Liver (tissue), 9 donors: ENCODE data around the gene SMYD5. TPM values are rescaled to one million over a fixed set of nuclear protein-coding genes. Genes with fewer than 3 reads are reported as not detected.

ENCODE experiments used
- DNase-seq: peaks from one replicate; pipeline ENCODE4 v3.0.0-alpha.2; 2017; ENCODE audit warnings: low spot score
- H3K27ac ChIP-seq, 2 donors: one replicate each; pipeline ENCODE4 v1.7.0; 2013; ENCODE audit warnings: inconsistent platforms in 2 of 2, low read length in 2 of 2, control low read depth in 1 of 2, low read depth in 1 of 2, mild to moderate bottlenecking in 1 of 2
- H3K27me3 ChIP-seq, 4 donors: one replicate each; pipeline versions ENCODE4 v1.6.1 to v1.7.0; 2013; ENCODE audit warnings: low read length in 3 of 4, inconsistent platforms in 1 of 4, mild to moderate bottlenecking in 1 of 4, moderate library complexity in 1 of 4; ENCODE audit not compliant: control insufficient read depth in 4 of 4, insufficient read depth in 4 of 4
- H3K36me3 ChIP-seq, 4 donors: one replicate each; pipeline versions ENCODE4 v1.6.1 to v1.7.0; 2013; ENCODE audit warnings: low read length in 3 of 4, mild to moderate bottlenecking in 3 of 4, low read depth in 1 of 4, moderate library complexity in 1 of 4; ENCODE audit not compliant: control insufficient read depth in 4 of 4, insufficient read depth in 3 of 4
- H3K4me1 ChIP-seq, 4 donors: one replicate each; pipeline versions ENCODE4 v1.6.1 to v1.7.0; 2013; ENCODE audit warnings: low read length in 3 of 4, mild to moderate bottlenecking in 3 of 4, moderate library complexity in 1 of 4; ENCODE audit not compliant: control insufficient read depth in 4 of 4, insufficient read depth in 4 of 4
- H3K4me3 ChIP-seq, 3 donors: one replicate each; pipeline versions ENCODE4 v1.6.1 to v1.7.0; 2013; ENCODE audit warnings: low read length in 3 of 3, control low read depth in 1 of 3, low read depth in 1 of 3, mild to moderate bottlenecking in 1 of 3
- H3K9ac ChIP-seq, 2 donors: one replicate each; pipeline ENCODE4 v1.7.0; 2013; ENCODE audit warnings: low read length in 2 of 2, mild to moderate bottlenecking in 2 of 2, moderate library complexity in 2 of 2, control low read depth in 1 of 2, low read depth in 1 of 2
- H3K9me3 ChIP-seq, 4 donors: one replicate each; pipeline versions ENCODE4 v1.6.1 to v1.7.0; 2013; ENCODE audit warnings: low read length in 3 of 4; ENCODE audit not compliant: control insufficient read depth in 4 of 4
- EGR1 ChIP-seq, 2 donors: IDR thresholded peaks; 2 replicates each; pipeline ENCODE4 v1.6.1; 2016 to 2018; ENCODE audit warnings: antibody characterized with exemption in 2 of 2, low read depth in 2 of 2
- FOXA1 ChIP-seq: IDR thresholded peaks from 2 replicates; pipeline ENCODE4 v1.6.1; 2016; ENCODE audit warnings: antibody characterized with exemption
- FOXA2 ChIP-seq: IDR thresholded peaks from 2 replicates; pipeline ENCODE4 v1.6.1; 2016; ENCODE audit warnings: antibody characterized with exemption
- GABPA ChIP-seq, 2 donors: IDR thresholded peaks in 1 of 2; conservative IDR thresholded peaks in 1 of 2; 2 replicates each; pipeline ENCODE4 v1.6.1; 2016; ENCODE audit warnings: antibody characterized with exemption in 2 of 2, mild to moderate bottlenecking in 1 of 2, moderate library complexity in 1 of 2
- HNF4A ChIP-seq, 2 donors: conservative IDR thresholded peaks; 2 replicates each; pipeline ENCODE4 v1.6.1; 2016; ENCODE audit warnings: antibody characterized with exemption in 2 of 2, mild to moderate bottlenecking in 2 of 2
- HNF4G ChIP-seq: IDR thresholded peaks from 2 replicates; pipeline ENCODE4 v1.6.1; 2016; ENCODE audit warnings: antibody characterized with exemption
- JUND ChIP-seq, 2 donors: IDR thresholded peaks; 2 replicates each; pipeline ENCODE4 v1.6.1; 2016; ENCODE audit warnings: antibody characterized with exemption in 2 of 2
- NR2F2 ChIP-seq: IDR thresholded peaks from 2 replicates; pipeline ENCODE4 v1.6.1; 2016; ENCODE audit warnings: antibody characterized with exemption
- RAD21 ChIP-seq, 2 donors: IDR thresholded peaks; 2 replicates each; pipeline ENCODE4 v1.6.1; 2016; ENCODE audit warnings: antibody characterized with exemption in 2 of 2, mild to moderate bottlenecking in 2 of 2
- RXRA ChIP-seq, 2 donors: IDR thresholded peaks; 2 replicates each; pipeline ENCODE4 v1.6.1; 2017 to 2018; ENCODE audit warnings: antibody characterized with exemption in 2 of 2, mild to moderate bottlenecking in 1 of 2
- SP1 ChIP-seq: IDR thresholded peaks from 2 replicates; pipeline ENCODE4 v1.6.1; 2018; ENCODE audit warnings: antibody characterized with exemption, mild to moderate bottlenecking
- TAF1 ChIP-seq: conservative IDR thresholded peaks from 2 replicates; pipeline ENCODE4 v1.6.1; 2016; ENCODE audit warnings: antibody characterized with exemption, mild to moderate bottlenecking
- YY1 ChIP-seq: IDR thresholded peaks from 2 replicates; pipeline ENCODE4 v1.6.1; 2016; ENCODE audit warnings: antibody characterized with exemption, mild to moderate bottlenecking
- WGBS: extraction: QIAGEN DNeasy Blood & Tissue Kit; methylation state at CpG from one replicate; pipeline ENCODE4 v1.1.7; 2013; 5-methylcytosine and 5-hydroxymethylcytosine counted together
- polyA plus RNA-seq, 2 donors: library from polyadenylated mRNA; stranded (reverse) in 1 of 2; unstranded in 1 of 2; fragments of 200-250 nt in 1 of 2; fragments of >200 nt in 1 of 2; fragmentation: Nextera tagmentation in 1 of 2; extraction: Ambion mirVana in 1 of 2; gene quantifications; one replicate each; pipeline versions ENCODE4 v1.2.1 to v1.2.3, GENCODE V29; 2013 to 2015
- total RNA-seq, 2 donors: library from RNA; depleted of rRNA; stranded (reverse); fragments of >200 nt; gene quantifications; one replicate each; pipeline ENCODE4 v1.2.3, GENCODE V29; 2014
- TF ChIP-seq, protein P1 (sequence below): IDR thresholded peaks from 2 replicates; pipeline ENCODE4 v1.6.1; 2016; ENCODE audit warnings: antibody characterized with exemption
- TF ChIP-seq, protein P2 (sequence below): fragments of 150-350 bp; IDR thresholded peaks from 2 replicates; pipeline ENCODE4 v1.5.1; 2017; ENCODE audit warnings: improper control_type of control experiment, low read depth, low read length; ENCODE audit not compliant: missing input control
- TF ChIP-seq, protein P3 (sequence below): IDR thresholded peaks from 2 replicates; pipeline ENCODE4 v1.6.1; 2016; ENCODE audit warnings: antibody characterized with exemption, mild to moderate bottlenecking
- TF ChIP-seq, protein P4 (sequence below): IDR thresholded peaks from 2 replicates; pipeline ENCODE4 v1.6.1; 2016; ENCODE audit warnings: antibody characterized with exemption
- TF ChIP-seq, protein P5 (sequence below): IDR thresholded peaks from 2 replicates; pipeline ENCODE4 v1.6.1; 2016; ENCODE audit warnings: antibody characterized with exemption
- donor health status: healthy.
- donor health status: healthy.
- donor health status: healthy.
- donor health status: healthy.
- donor health status: healthy.

The SMYD5 gene
- total and polyA plus RNA-seq, 4 donors: 3.9 to 8.8 (median 5.8) TPM

DNA sequence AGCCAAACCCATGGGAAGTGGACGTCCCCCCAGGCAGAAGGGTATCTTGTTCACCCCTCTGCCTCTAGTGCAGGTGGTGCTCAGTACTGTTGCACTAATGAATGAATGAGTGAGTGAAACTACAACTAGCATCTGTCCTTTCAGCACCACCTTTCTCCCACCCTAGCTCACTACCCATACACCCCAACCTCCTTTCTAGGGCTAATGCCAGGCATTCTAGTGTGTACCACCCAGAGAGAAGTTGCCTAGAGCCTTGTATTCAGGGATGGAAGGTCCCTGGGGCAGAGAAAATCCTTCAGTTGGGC lies 42.5 kb downstream of the SMYD5 start:
- no peaks in the 10 kb centered on the region for H3K9me3 ChIP-seq
- no peak overlapping the region for H3K4me3 ChIP-seq
- no peaks in the 10 kb centered on the region for H3K27me3 ChIP-seq
- TF ChIP-seq, protein P1, sequence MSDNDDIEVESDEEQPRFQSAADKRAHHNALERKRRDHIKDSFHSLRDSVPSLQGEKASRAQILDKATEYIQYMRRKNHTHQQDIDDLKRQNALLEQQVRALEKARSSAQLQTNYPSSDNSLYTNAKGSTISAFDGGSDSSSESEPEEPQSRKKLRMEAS: no peak
- TF ChIP-seq NR2F2 (no peak), HNF4G (no peak), YY1 (no peak), GABPA (IDR thresholded peaks at IDR 0.05 in 1 of 2, conservative IDR thresholded peaks at IDR 0.05 in 1 of 2) (no peak), FOXA1 (no peak), HNF4A (conservative IDR thresholded peaks at IDR 0.05) (no peak), TAF1 (no peak), EGR1 (IDR thresholded peaks at IDR 0.05; ENCODE audit: low read depth in 2 of 2) (no peak), SP1 (no peak), FOXA2 (no peak), RXRA (IDR thresholded peaks at IDR 0.05) (no peak), JUND (IDR thresholded peaks at IDR 0.05) (no peak), RAD21 (IDR thresholded peaks at IDR 0.05) (no peak)
- TF ChIP-seq, protein P2, sequence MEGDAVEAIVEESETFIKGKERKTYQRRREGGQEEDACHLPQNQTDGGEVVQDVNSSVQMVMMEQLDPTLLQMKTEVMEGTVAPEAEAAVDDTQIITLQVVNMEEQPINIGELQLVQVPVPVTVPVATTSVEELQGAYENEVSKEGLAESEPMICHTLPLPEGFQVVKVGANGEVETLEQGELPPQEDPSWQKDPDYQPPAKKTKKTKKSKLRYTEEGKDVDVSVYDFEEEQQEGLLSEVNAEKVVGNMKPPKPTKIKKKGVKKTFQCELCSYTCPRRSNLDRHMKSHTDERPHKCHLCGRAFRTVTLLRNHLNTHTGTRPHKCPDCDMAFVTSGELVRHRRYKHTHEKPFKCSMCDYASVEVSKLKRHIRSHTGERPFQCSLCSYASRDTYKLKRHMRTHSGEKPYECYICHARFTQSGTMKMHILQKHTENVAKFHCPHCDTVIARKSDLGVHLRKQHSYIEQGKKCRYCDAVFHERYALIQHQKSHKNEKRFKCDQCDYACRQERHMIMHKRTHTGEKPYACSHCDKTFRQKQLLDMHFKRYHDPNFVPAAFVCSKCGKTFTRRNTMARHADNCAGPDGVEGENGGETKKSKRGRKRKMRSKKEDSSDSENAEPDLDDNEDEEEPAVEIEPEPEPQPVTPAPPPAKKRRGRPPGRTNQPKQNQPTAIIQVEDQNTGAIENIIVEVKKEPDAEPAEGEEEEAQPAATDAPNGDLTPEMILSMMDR: no peak
- TF ChIP-seq, protein P3, sequence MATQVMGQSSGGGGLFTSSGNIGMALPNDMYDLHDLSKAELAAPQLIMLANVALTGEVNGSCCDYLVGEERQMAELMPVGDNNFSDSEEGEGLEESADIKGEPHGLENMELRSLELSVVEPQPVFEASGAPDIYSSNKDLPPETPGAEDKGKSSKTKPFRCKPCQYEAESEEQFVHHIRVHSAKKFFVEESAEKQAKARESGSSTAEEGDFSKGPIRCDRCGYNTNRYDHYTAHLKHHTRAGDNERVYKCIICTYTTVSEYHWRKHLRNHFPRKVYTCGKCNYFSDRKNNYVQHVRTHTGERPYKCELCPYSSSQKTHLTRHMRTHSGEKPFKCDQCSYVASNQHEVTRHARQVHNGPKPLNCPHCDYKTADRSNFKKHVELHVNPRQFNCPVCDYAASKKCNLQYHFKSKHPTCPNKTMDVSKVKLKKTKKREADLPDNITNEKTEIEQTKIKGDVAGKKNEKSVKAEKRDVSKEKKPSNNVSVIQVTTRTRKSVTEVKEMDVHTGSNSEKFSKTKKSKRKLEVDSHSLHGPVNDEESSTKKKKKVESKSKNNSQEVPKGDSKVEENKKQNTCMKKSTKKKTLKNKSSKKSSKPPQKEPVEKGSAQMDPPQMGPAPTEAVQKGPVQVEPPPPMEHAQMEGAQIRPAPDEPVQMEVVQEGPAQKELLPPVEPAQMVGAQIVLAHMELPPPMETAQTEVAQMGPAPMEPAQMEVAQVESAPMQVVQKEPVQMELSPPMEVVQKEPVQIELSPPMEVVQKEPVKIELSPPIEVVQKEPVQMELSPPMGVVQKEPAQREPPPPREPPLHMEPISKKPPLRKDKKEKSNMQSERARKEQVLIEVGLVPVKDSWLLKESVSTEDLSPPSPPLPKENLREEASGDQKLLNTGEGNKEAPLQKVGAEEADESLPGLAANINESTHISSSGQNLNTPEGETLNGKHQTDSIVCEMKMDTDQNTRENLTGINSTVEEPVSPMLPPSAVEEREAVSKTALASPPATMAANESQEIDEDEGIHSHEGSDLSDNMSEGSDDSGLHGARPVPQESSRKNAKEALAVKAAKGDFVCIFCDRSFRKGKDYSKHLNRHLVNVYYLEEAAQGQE: no peak
- TF ChIP-seq, protein P4, sequence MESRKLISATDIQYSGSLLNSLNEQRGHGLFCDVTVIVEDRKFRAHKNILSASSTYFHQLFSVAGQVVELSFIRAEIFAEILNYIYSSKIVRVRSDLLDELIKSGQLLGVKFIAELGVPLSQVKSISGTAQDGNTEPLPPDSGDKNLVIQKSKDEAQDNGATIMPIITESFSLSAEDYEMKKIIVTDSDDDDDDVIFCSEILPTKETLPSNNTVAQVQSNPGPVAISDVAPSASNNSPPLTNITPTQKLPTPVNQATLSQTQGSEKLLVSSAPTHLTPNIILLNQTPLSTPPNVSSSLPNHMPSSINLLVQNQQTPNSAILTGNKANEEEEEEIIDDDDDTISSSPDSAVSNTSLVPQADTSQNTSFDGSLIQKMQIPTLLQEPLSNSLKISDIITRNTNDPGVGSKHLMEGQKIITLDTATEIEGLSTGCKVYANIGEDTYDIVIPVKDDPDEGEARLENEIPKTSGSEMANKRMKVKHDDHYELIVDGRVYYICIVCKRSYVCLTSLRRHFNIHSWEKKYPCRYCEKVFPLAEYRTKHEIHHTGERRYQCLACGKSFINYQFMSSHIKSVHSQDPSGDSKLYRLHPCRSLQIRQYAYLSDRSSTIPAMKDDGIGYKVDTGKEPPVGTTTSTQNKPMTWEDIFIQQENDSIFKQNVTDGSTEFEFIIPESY: no peak
- TF ChIP-seq, protein P5, sequence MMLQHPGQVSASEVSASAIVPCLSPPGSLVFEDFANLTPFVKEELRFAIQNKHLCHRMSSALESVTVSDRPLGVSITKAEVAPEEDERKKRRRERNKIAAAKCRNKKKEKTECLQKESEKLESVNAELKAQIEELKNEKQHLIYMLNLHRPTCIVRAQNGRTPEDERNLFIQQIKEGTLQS: no peak
- H3K27ac ChIP-seq: no peak overlapping the region
- peaks cover 4 to 27% (median 16%) of the 10 kb centered on the region in 4 donors for H3K36me3 ChIP-seq
- H3K9ac ChIP-seq: no peak overlapping the region
- no peak for DNase-seq
- no peaks in the 10 kb centered on the region for H3K4me1 ChIP-seq
- 89% methylated on average over 1 of the region's 1 CpG for WGBS

DNA sequence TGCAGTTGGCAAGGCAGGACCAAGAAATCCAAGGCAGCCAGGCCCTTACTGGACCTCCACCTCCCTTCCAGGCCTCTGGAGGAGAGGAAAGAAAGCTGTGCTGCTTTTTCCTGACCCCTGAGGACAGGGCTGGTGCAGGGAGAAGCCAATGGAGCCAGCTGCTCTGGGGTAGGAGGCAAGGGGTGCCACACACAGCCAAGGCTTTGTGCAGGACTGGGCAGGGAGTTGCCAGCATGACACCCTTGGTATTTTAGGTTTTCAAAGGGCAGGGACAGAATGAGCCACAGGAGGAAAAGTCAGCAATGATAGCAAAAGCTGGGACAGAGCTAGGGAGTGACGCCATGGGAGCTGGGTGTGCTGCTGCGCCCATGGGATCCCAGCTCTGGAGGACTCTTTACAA lies 43.0 kb downstream of the SMYD5 start:
- Histone ChIP-seq H3K9ac (no peak overlapping the region), H3K4me1 (no peaks in the 10 kb centered on the region), H3K36me3 (peaks cover 4 to 23% (median 14%) of the 10 kb centered on the region in 4 donors), H3K4me3 (no peak overlapping the region), H3K27ac (no peak overlapping the region), H3K9me3 (no peaks in the 10 kb centered on the region), H3K27me3 (no peaks in the 10 kb centered on the region)
- no peak for TF ChIP-seq FOXA1
- no peak for TF ChIP-seq HNF4A (conservative IDR thresholded peaks at IDR 0.05)
- no peak for TF ChIP-seq SP1
- TF ChIP-seq, protein P2: no peak
- TF ChIP-seq NR2F2: no peak
- TF ChIP-seq FOXA2: no peak
- TF ChIP-seq GABPA (IDR thresholded peaks at IDR 0.05 in 1 of 2, conservative IDR thresholded peaks at IDR 0.05 in 1 of 2): no peak
- TF ChIP-seq, protein P4: no peak
- TF ChIP-seq JUND (IDR thresholded peaks at IDR 0.05): no peak
- WGBS: 95% methylated on average over 2 of the region's 2 CpGs
- DNase-seq: no peak
